H1 (cell line): ENCODE data around the gene DPYD. TPM values are rescaled to one million over a fixed set of nuclear protein-coding genes. Genes with fewer than 3 reads are reported as not detected.

ENCODE experiments used
- CTCF ChIA-PET: fragments of 300-600 bp; sonication (Branson Sonifier 250); formaldehyde crosslinking; loops from one replicate; lab custom pipeline; 2021; ENCODE audit not compliant: partially characterized antibody; lab: Charles Lee
- POLR2A ChIA-PET: fragments of 300-600 bp; sonication (Branson Sonifier 250); formaldehyde crosslinking; loops from one replicate; lab custom pipeline; 2021; ENCODE audit warnings: inconsistent platforms; ENCODE audit not compliant: partially characterized antibody; lab: Charles Lee
- DNase-seq, 2 experiments: peaks; one replicate each; pipeline versions ENCODE4 v3.0.0 to v3.0.0-alpha.2; 2010 to 2022; ENCODE audit warnings: low spot score in 2 of 2, low read depth in 1 of 2, mixed read lengths in 1 of 2
- FAIRE-seq: peaks from 2 replicates; lab custom pipeline; 2011; peaks lifted over from hg19 to GRCh38; lab: Jason Lieb, UNC
- H2AFZ ChIP-seq: 2 replicates; pipeline ENCODE4 v1.8.1; 2012; ENCODE audit warnings: low read length, inconsistent platforms
- H2AK5ac ChIP-seq: 2 replicates; pipeline ENCODE4 v1.6.1; 2013; ENCODE audit warnings: low read depth, low read length
- H2BK120ac ChIP-seq: replicated peaks from 2 replicates; pipeline ENCODE3; 2013; ENCODE audit warnings: low read depth, low read length, inconsistent platforms
- H2BK12ac ChIP-seq: 2 replicates; pipeline ENCODE4 v1.6.1; 2013; ENCODE audit warnings: low read depth, low read length
- H2BK15ac ChIP-seq: 2 replicates; pipeline ENCODE4 v1.6.1; 2013; ENCODE audit warnings: low read length
- H2BK20ac ChIP-seq: 2 replicates; pipeline ENCODE4 v1.6.1; 2013; ENCODE audit warnings: low read length
- H2BK5ac ChIP-seq: 2 replicates; pipeline ENCODE4 v1.6.1; 2013; ENCODE audit warnings: low read depth, low read length
- H3K14ac ChIP-seq: 2 replicates; pipeline ENCODE4 v1.6.1; 2013; ENCODE audit warnings: inconsistent platforms; ENCODE audit not compliant: insufficient read length
- H3K18ac ChIP-seq: 2 replicates; pipeline ENCODE4 v1.6.1; 2013; ENCODE audit warnings: low read length; ENCODE audit errors: extremely low read depth
- H3K23ac ChIP-seq: 2 replicates; pipeline ENCODE4 v1.6.1; 2013; ENCODE audit warnings: inconsistent platforms; ENCODE audit not compliant: insufficient read length
- H3K23me2 ChIP-seq: 2 replicates; pipeline ENCODE4 v1.6.1; 2013; ENCODE audit warnings: low read depth, low read length
- H3K27ac ChIP-seq: 2 replicates; pipeline ENCODE4 v1.6.1; 2011; ENCODE audit warnings: low read depth, low read length, inconsistent platforms
- H3K27me3 ChIP-seq, 4 experiments: replicated peaks in 1 of 4; 1 replicate in 1 of 4; 2 replicates in 3 of 4; pipeline versions ENCODE4 v1.6.1 to v1.8.1; 2011 to 2013; ENCODE audit warnings: low read length in 3 of 4, mild to moderate bottlenecking in 3 of 4, inconsistent platforms in 2 of 4, mixed read lengths in 2 of 4, moderate library complexity in 1 of 4; ENCODE audit not compliant: control insufficient read depth in 3 of 4, insufficient read depth in 3 of 4; ENCODE audit errors: extremely low read depth in 1 of 4
- H3K36me3 ChIP-seq, 4 experiments: 2 replicates each; pipeline versions ENCODE4 v1.6.1 to v1.8.1; 2011 to 2013; ENCODE audit warnings: mild to moderate bottlenecking in 4 of 4, low read length in 3 of 4, moderate library complexity in 2 of 4, control low read depth in 1 of 4, inconsistent platforms in 1 of 4; ENCODE audit not compliant: insufficient read depth in 4 of 4, control insufficient read depth in 2 of 4
- H3K4ac ChIP-seq: replicated peaks from 2 replicates; pipeline ENCODE3; 2013; ENCODE audit warnings: low read length, low read depth, mixed read lengths, inconsistent platforms; ENCODE audit not compliant: insufficient read length
- H3K4me1 ChIP-seq, 4 experiments: replicated peaks in 1 of 4; 1 replicate in 1 of 4; 2 replicates in 3 of 4; pipeline versions ENCODE4 v1.6.1 to v1.8.1; 2011 to 2013; ENCODE audit warnings: low read length in 3 of 4, inconsistent platforms in 2 of 4, mixed read lengths in 1 of 4; ENCODE audit not compliant: insufficient read depth in 4 of 4, control insufficient read depth in 3 of 4
- H3K4me2 ChIP-seq, 2 experiments: 2 replicates each; pipeline versions ENCODE4 v1.6.1 to v1.8.1; 2011 to 2013; ENCODE audit warnings: low read depth in 2 of 2, low read length in 2 of 2, control low read depth in 1 of 2, inconsistent platforms in 1 of 2, mild to moderate bottlenecking in 1 of 2; ENCODE audit not compliant: insufficient read depth in 1 of 2
- H3K4me3 ChIP-seq, 4 experiments: fragments of 200-600, 300-600 bp in 1 of 4; sonication (generic), shearing (Covaris generic), sonication (Bioruptor Twin) in 1 of 4; 2 replicates each; pipeline versions ENCODE4 v1.5.1 to v1.8.1; 2011 to 2016; ENCODE audit warnings: low read length in 4 of 4, low read depth in 3 of 4, control low read depth in 2 of 4, inconsistent platforms in 2 of 4, mild to moderate bottlenecking in 2 of 4, mixed read lengths in 1 of 4, moderate library complexity in 1 of 4; ENCODE audit not compliant: insufficient read depth in 2 of 4; ENCODE audit errors: extremely low read depth in 1 of 4
- H3K56ac ChIP-seq: replicated peaks from 2 replicates; pipeline ENCODE3; 2013; ENCODE audit warnings: low read depth, mild to moderate bottlenecking, mixed read lengths, low read length, inconsistent platforms; ENCODE audit not compliant: insufficient read length
- H3K79me1 ChIP-seq: 2 replicates; pipeline ENCODE4 v1.6.1; 2013; ENCODE audit warnings: low read depth, low read length, control low read depth
- H3K79me2 ChIP-seq, 2 experiments: 2 replicates each; pipeline versions ENCODE4 v1.6.1 to v1.8.1; 2012 to 2013; ENCODE audit warnings: low read length in 2 of 2, mild to moderate bottlenecking in 2 of 2, inconsistent platforms in 1 of 2; ENCODE audit not compliant: insufficient read depth in 2 of 2, control insufficient read depth in 1 of 2
- H3K9ac ChIP-seq, 4 experiments: replicated peaks in 1 of 4; 1 replicate in 1 of 4; 2 replicates in 3 of 4; pipeline versions ENCODE4 v1.6.1 to v1.8.1; 2011 to 2013; ENCODE audit warnings: low read depth in 3 of 4, low read length in 3 of 4, control low read depth in 2 of 4, mild to moderate bottlenecking in 2 of 4, moderate library complexity in 2 of 4, inconsistent platforms in 1 of 4; ENCODE audit errors: extremely low read depth in 1 of 4
- H3K9me3 ChIP-seq, 2 experiments: 2 replicates each; pipeline versions ENCODE4 v1.6.1 to v1.8.1; 2012 to 2013; ENCODE audit warnings: mild to moderate bottlenecking in 2 of 2, moderate library complexity in 2 of 2, control low read depth in 1 of 2, inconsistent platforms in 1 of 2, low read depth in 1 of 2, low read length in 1 of 2, mixed read lengths in 1 of 2; ENCODE audit not compliant: insufficient read depth in 2 of 2
- H4K20me1 ChIP-seq, 2 experiments: replicated peaks in 1 of 2; 2 replicates each; pipeline versions ENCODE3 to v1.8.1; 2011 to 2013; ENCODE audit warnings: inconsistent platforms in 2 of 2, low read length in 2 of 2, mild to moderate bottlenecking in 1 of 2; ENCODE audit not compliant: insufficient read depth in 2 of 2, control insufficient read depth in 1 of 2
- H4K5ac ChIP-seq: 2 replicates; pipeline ENCODE4 v1.6.1; 2013; ENCODE audit warnings: low read length, low read depth, mixed read lengths, inconsistent platforms; ENCODE audit not compliant: insufficient read length
- H4K8ac ChIP-seq: 2 replicates; pipeline ENCODE4 v1.8.0; 2013; ENCODE audit warnings: mild to moderate bottlenecking, moderate library complexity, low read length, inconsistent platforms; ENCODE audit not compliant: insufficient read depth; ENCODE audit errors: extremely low read depth
- H4K91ac ChIP-seq: replicated peaks from 2 replicates; pipeline ENCODE3; 2013; ENCODE audit warnings: low read length, mixed read lengths, inconsistent platforms; ENCODE audit not compliant: insufficient read length
- WGBS, 2 experiments: shearing (Covaris generic) in 1 of 2; methylation state at CpG; one replicate each; pipeline versions ENCODE4 v1.1.6 to v1.1.7; 2013 to 2015; ENCODE audit warnings: low lambda C conversion rate in 2 of 2, mixed read lengths in 2 of 2, inconsistent platforms in 1 of 2, low coverage in 1 of 2, missing lambda C conversion rate in 1 of 2; ENCODE audit not compliant: insufficient replicate concordance in 2 of 2, insufficient coverage in 1 of 2, insufficient read length in 1 of 2; ENCODE audit errors: extremely low coverage in 1 of 2, missing lambda C conversion rate in 1 of 2; 5-methylcytosine and 5-hydroxymethylcytosine counted together
- polyA plus RNA-seq, 7 experiments: library from polyadenylated mRNA; depleted of rRNA in 3 of 7; stranded (reverse) in 5 of 7; unstranded in 2 of 7; fragments of >200 nt in 5 of 7; fragments of 200-250 nt in 2 of 7; gene quantifications; 1 replicate in 5 of 7; 2 replicates in 1 of 7; 4 replicates in 1 of 7; pipeline versions ENCODE4 v1.2.1 to v1.2.3, GENCODE V29; 2011 to 2013; ENCODE audit warnings: missing spikeins in 2 of 7, mixed read lengths in 2 of 7
- total RNA-seq: library from RNA; stranded (reverse); fragmentation: NEBNext Ultra II Directional; extraction: Animal tissue kit (Norgen Biotek cat#: 25700); gene quantifications from 2 replicates; pipeline ENCODE4 v1.2.1, GENCODE V29; 2021

DPYD gene
- total and polyA plus RNA-seq, 2 of the 8 experiments (the other 6 are each of a cell fraction or from before 2014, with no cell fraction given): 0.29 to 0.73 TPM

- Histone ChIP-seq H3K56ac (no peak overlapping the region), H3K36me3 (no peaks in the 10 kb centered on the region), H4K8ac (no peak overlapping the region), H3K18ac (no peak overlapping the region), H2AFZ (no peak overlapping the region), H3K4me3 (no peak overlapping the region), H3K9me3 (no peaks in the 10 kb centered on the region), H3K23me2 (no peaks in the 10 kb centered on the region), H3K4me2 (no peak overlapping the region), H4K91ac (no peak overlapping the region), H2BK15ac (no peak overlapping the region), H3K9ac (no peak overlapping the region), H2BK12ac (no peak overlapping the region), H4K20me1 (no peaks in the 10 kb centered on the region), H3K4me1 (no peaks in the 10 kb centered on the region), H3K23ac (no peak overlapping the region), H2BK120ac (no peak overlapping the region), H3K4ac (no peak overlapping the region), H3K27ac (no peak overlapping the region), H2AK5ac (no peak overlapping the region), H3K79me2 (no peaks in the 10 kb centered on the region), H3K14ac (no peak overlapping the region), H3K79me1 (no peaks in the 10 kb centered on the region), H2BK20ac (no peak overlapping the region), H2BK5ac (no peak overlapping the region), H4K5ac (no peak overlapping the region), H3K27me3 (no peaks in the 10 kb centered on the region)
- POLR2A ChIA-PET: no interaction called here
- no peak for FAIRE-seq
- CTCF ChIA-PET: interaction anchor here (0.8 to 1.0 kb wide), 2 partner anchors 257 to 553 kb away, joined by 3 read pairs; no protein-coding TSS in a partner anchor
- DNase-seq: no peak
- WGBS, 2 experiments: 76% methylated on average over 2 of the region's 2 CpGs; no CpG with 5 or more reads in 1 of the 2 experiments
These were observed 124.1 kb downstream of the DPYD start for GRCh38 chr1:97796711-97797110.
